GM23248 (cell line): Measurements from ENCODE around the gene ADAMTS14. TPM values are rescaled to one million over a fixed set of nuclear protein-coding genes. Genes with fewer than 3 reads are reported as not detected.

Source experiments
- DNase-seq: peaks from one replicate; pipeline ENCODE4 v3.0.0-alpha.2; 2015
- H2AFZ ChIP-seq: fragments of 200-600 bp; sonication (generic); 2 replicates; pipeline ENCODE4 v1.6.1; 2016; ENCODE audit warnings: antibody characterized with exemption
- H3F3A ChIP-seq: fragments of 200-600 bp; sonication (generic); 2 replicates; pipeline ENCODE4 v1.6.1; 2016; ENCODE audit warnings: mild to moderate bottlenecking, antibody characterized with exemption, mixed run types; ENCODE audit not compliant: insufficient read depth
- H3K27ac ChIP-seq: fragments of 200-600 bp; sonication (generic); 2 replicates; pipeline ENCODE4 v1.5.1; 2016; ENCODE audit warnings: mild to moderate bottlenecking
- H3K27me3 ChIP-seq: fragments of 200-600 bp; sonication (generic); replicated peaks from 2 replicates; pipeline ENCODE4 v1.6.1; 2016; ENCODE audit warnings: mild to moderate bottlenecking; ENCODE audit not compliant: insufficient read depth
- H3K36me3 ChIP-seq: fragments of 200-600 bp; sonication (generic); 2 replicates; pipeline ENCODE4 v1.6.1; 2016; ENCODE audit warnings: low read depth, mild to moderate bottlenecking
- H3K4me1 ChIP-seq: fragments of 200-600 bp; sonication (generic); 2 replicates; pipeline ENCODE4 v1.6.1; 2016; ENCODE audit warnings: mild to moderate bottlenecking; ENCODE audit not compliant: insufficient read depth
- H3K4me2 ChIP-seq: fragments of 200-600 bp; sonication (generic); one replicate; pipeline ENCODE4 v1.6.1; 2016; ENCODE audit warnings: mild to moderate bottlenecking; ENCODE audit not compliant: unreplicated experiment
- H3K4me3 ChIP-seq: fragments of 200-600 bp; sonication (generic); 2 replicates; pipeline ENCODE4 v1.5.1; 2016; ENCODE audit warnings: mild to moderate bottlenecking
- H3K79me2 ChIP-seq: fragments of 200-600 bp; sonication (generic); 2 replicates; pipeline ENCODE4 v1.6.1; 2016; ENCODE audit warnings: mild to moderate bottlenecking; ENCODE audit not compliant: insufficient read depth
- H3K9ac ChIP-seq: fragments of 200-600 bp; sonication (generic); 2 replicates; pipeline ENCODE4 v1.6.1; 2016; ENCODE audit warnings: mild to moderate bottlenecking
- H3K9me2 ChIP-seq: fragments of 200-600 bp; sonication (generic); 2 replicates; pipeline ENCODE4 v1.6.1; 2016; ENCODE audit warnings: mixed run types, mild to moderate bottlenecking, moderate library complexity; ENCODE audit not compliant: insufficient read depth
- H3K9me3 ChIP-seq: fragments of 200-600 bp; sonication (generic); one replicate; pipeline ENCODE4 v1.6.1; 2017; ENCODE audit warnings: low read depth
- H4K20me1 ChIP-seq: fragments of 200-600 bp; sonication (generic); 2 replicates; pipeline ENCODE4 v1.6.0; 2016; ENCODE audit not compliant: insufficient read depth
- EZH2 ChIP-seq: fragments of 200-600 bp; sonication (generic); IDR thresholded peaks from 2 replicates; pipeline ENCODE4 v1.6.1; 2018; ENCODE audit warnings: antibody characterized with exemption, mild to moderate bottlenecking; ENCODE audit not compliant: insufficient read depth, poor library complexity, severe bottlenecking
- EZH2phosphoT487 ChIP-seq: fragments of 200-600 bp; sonication (generic); IDR thresholded peaks from 2 replicates; pipeline ENCODE4 v1.6.1; 2018; ENCODE audit warnings: antibody characterized with exemption, moderate library complexity, mild to moderate bottlenecking, low read depth; ENCODE audit not compliant: insufficient read depth
- whole genome bisulfite sequencing, 2 experiments: methylation state at CpG; one replicate each; pipeline ENCODE4 v1.1.6; 2015 to 2017; ENCODE audit warnings: low lambda C conversion rate in 2 of 2, low coverage in 1 of 2; ENCODE audit errors: missing lambda C conversion rate in 2 of 2; 5-methylcytosine and 5-hydroxymethylcytosine counted together
- in situ Hi-C: fragments of 300-500 bp; cut with MboI; formaldehyde crosslinking; loops from 2 replicates; pipeline ENCODE4 v1.15.0; 2020
- polyA plus RNA-seq: library from polyadenylated mRNA; unstranded; fragments of >200 nt; fragmentation: Nextera tagmentation; extraction: Ambion mirVana; gene quantifications from 2 replicates; pipeline ENCODE4 v1.2.1, GENCODE V29; 2016
- total RNA-seq: library from RNA; depleted of rRNA; stranded (reverse); fragments of >200 nt; shearing (Covaris generic); gene quantifications from 2 replicates; pipeline ENCODE4 v1.2.3, GENCODE V29; 2014

The ADAMTS14 gene
- total and polyA plus RNA-seq, 2 experiments from 2014 or later: 0.91 to 0.97 TPM

DNA sequence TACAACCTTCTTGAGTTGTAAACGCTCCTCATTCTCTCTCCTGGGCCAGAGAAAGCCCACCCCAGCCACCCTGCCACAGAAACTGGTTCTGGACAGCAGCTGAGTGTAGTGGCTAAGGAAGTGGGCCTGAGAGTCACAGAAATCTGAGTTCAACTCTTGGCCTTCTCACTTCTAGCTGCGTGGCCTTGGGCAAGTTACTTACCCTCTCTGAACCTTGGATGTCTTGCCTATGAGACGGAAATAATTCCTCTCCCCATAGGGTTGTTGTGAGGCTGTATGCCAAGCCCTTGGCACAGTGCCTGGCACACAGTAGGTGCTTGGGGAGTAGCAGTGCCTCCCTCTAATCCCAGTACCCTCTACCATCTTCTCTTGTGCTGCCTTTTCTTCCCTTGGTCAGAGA, 51.5 kb downstream of the ADAMTS14 start:
- H3K4me2 ChIP-seq: no peak overlapping the region
- no peak overlapping the region for H3K9ac ChIP-seq
- DNase-seq: no peak
- H3K9me2 ChIP-seq: no peaks in the 10 kb centered on the region
- H4K20me1 ChIP-seq: no peaks in the 10 kb centered on the region
- no peak overlapping the region for H3K27ac ChIP-seq
- 97% methylated on average over 3 of the region's 3 CpGs for WGBS, 2 experiments
- H3K79me2 ChIP-seq: no peaks in the 10 kb centered on the region
- peaks cover 10% of the 10 kb centered on the region for H3K4me1 ChIP-seq
- H3K9me3 ChIP-seq: no peaks in the 10 kb centered on the region
- no peak overlapping the region for H3K4me3 ChIP-seq
- in situ Hi-C loops: no loop called here
- no peak overlapping the region for H2AFZ ChIP-seq
- no peaks in the 10 kb centered on the region for H3K36me3 ChIP-seq
- TF ChIP-seq EZH2phosphoT487: no peak
- no peak for TF ChIP-seq EZH2
- H3F3A ChIP-seq: no peaks in the 10 kb centered on the region
- H3K27me3 ChIP-seq: no peaks in the 10 kb centered on the region

GRCh38 chr10:70726909-70727495, 54.7 kb downstream of the ADAMTS14 start:
- peaks cover 10% of the 10 kb centered on the region for H3K4me1 ChIP-seq
- H3K79me2 ChIP-seq: no peaks in the 10 kb centered on the region
- TF ChIP-seq EZH2phosphoT487: no peak
- no peak overlapping the region for H2AFZ ChIP-seq
- no peak for DNase-seq
- H3K27me3 ChIP-seq: no peaks in the 10 kb centered on the region
- no peak overlapping the region for H3K9ac ChIP-seq
- no peaks in the 10 kb centered on the region for H3K9me2 ChIP-seq
- H3K9me3 ChIP-seq: no peaks in the 10 kb centered on the region
- no peak overlapping the region for H3K4me3 ChIP-seq
- H3K27ac ChIP-seq: no peak overlapping the region
- H3K4me2 ChIP-seq: no peak overlapping the region
- H3F3A ChIP-seq: no peaks in the 10 kb centered on the region
- WGBS, 2 experiments: 86 to 88% methylated on average over 9 to 10 of the region's 10 CpGs
- H3K36me3 ChIP-seq: no peaks in the 10 kb centered on the region
- in situ Hi-C loops: no loop called here
- H4K20me1 ChIP-seq: no peaks in the 10 kb centered on the region

DNA sequence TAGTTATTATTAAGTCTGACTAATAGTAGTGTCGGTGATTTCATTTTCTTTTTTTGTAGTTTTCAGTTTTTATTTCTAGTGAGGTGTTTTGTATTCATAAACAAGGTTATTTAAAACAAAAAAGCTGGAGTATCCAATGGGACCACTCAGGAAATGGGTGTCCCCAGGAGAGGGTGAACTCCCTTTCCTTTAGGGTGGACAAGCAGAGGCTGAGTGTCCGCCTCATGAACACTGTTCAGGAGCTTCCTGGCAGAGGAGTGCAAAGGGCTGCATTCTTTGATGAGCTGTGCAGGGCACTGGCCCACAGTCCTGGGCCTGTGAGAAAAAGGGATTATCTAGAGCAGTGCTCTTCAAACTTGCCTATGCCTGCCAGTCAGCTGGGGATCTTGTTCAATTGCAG, 56.0 kb downstream of the ADAMTS14 start:
- Histone ChIP-seq H2AFZ (no peak overlapping the region), H3K9me3 (no peaks in the 10 kb centered on the region), H3K79me2 (no peaks in the 10 kb centered on the region), H3K4me1 (no peaks in the 10 kb centered on the region), H3K27me3 (no peaks in the 10 kb centered on the region), H3F3A (no peaks in the 10 kb centered on the region), H3K9me2 (no peaks in the 10 kb centered on the region), H3K4me3 (no peak overlapping the region), H4K20me1 (no peaks in the 10 kb centered on the region), H3K9ac (no peak overlapping the region), H3K4me2 (no peak overlapping the region), H3K27ac (no peak overlapping the region), H3K36me3 (no peaks in the 10 kb centered on the region)
- WGBS, 2 experiments: 97 to 100% methylated on average over 2 of the region's 2 CpGs
- TF ChIP-seq EZH2phosphoT487 (no peak), EZH2 (no peak)
- in situ Hi-C loops: no loop called here
- no peak for DNase-seq

GRCh38 chr10:70729763-70730357, 57.6 kb downstream of the ADAMTS14 start:
- Histone ChIP-seq H3K4me2 (no peak overlapping the region), H4K20me1 (no peaks in the 10 kb centered on the region), H3K9me3 (no peaks in the 10 kb centered on the region), H3K9ac (no peak overlapping the region), H3K9me2 (no peaks in the 10 kb centered on the region), H3F3A (no peaks in the 10 kb centered on the region), H3K36me3 (no peaks in the 10 kb centered on the region), H3K79me2 (no peaks in the 10 kb centered on the region), H2AFZ (no peak overlapping the region), H3K4me3 (no peak overlapping the region), H3K27ac (no peak overlapping the region), H3K4me1 (no peaks in the 10 kb centered on the region), H3K27me3 (no peaks in the 10 kb centered on the region)
- no peak for TF ChIP-seq EZH2phosphoT487
- no peak for TF ChIP-seq EZH2
- no peak for DNase-seq
- 81 to 84% methylated on average over 16 of the region's 16 CpGs for WGBS, 2 experiments
- in situ Hi-C loops: no loop called here
